Gastrocnemius medialis (tissue), 4 donors: ENCODE data around the gene ALKBH1. TPM values are rescaled to one million over a fixed set of nuclear protein-coding genes. Genes with fewer than 3 reads are reported as not detected.
A peak's percentile ranks its signal among the peaks of the same experiment; 100 is the strongest.
"Not testable (repeated sequence)": the region's sequence is repeated elsewhere in the genome, so short reads cannot be mapped to it uniquely, and the experiment has no call there.

Experiments used
- ATAC-seq, 2 donors: fragments of 150-250 bp; one replicate each; pipeline ENCODE4 v1.9.1; 2016
- DNase-seq, 2 donors: peaks; one replicate each; pipeline ENCODE4 v3.0.0-alpha.2; 2019
- H3K27ac ChIP-seq, 4 donors: fragments of 200-600 bp; sonication (generic); 1 replicate in 1 of 4; 2 replicates in 3 of 4; pipeline ENCODE4 v1.5.1; 2016 to 2018; ENCODE audit warnings: mild to moderate bottlenecking in 2 of 4, moderate library complexity in 1 of 4
- H3K27me3 ChIP-seq, 3 donors: fragments of 200-600 bp; sonication (generic) in 2 of 3; 1 replicate in 1 of 3; 2 replicates in 2 of 3; pipeline versions ENCODE4 v1.5.1 to v1.6.0; 2016 to 2019; ENCODE audit warnings: mild to moderate bottlenecking in 1 of 3, moderate library complexity in 1 of 3
- H3K36me3 ChIP-seq, 2 donors: fragments of 200-600 bp; sonication (generic) in 1 of 2; one replicate each; pipeline ENCODE4 v1.5.1; 2017 to 2018
- H3K4me1 ChIP-seq, 2 donors: fragments of 200-600 bp; sonication (generic) in 1 of 2; one replicate each; pipeline ENCODE4 v1.5.1; 2016 to 2017; ENCODE audit warnings: mild to moderate bottlenecking in 2 of 2
- H3K4me3 ChIP-seq, 4 donors: fragments of 200-600 bp; sonication (generic) in 3 of 4; 1 replicate in 1 of 4; 2 replicates in 3 of 4; pipeline ENCODE4 v1.5.1; 2016 to 2019; ENCODE audit warnings: mild to moderate bottlenecking in 2 of 4
- H3K9me3 ChIP-seq, 3 donors: fragments of 200-600 bp; sonication (generic) in 2 of 3; 1 replicate in 1 of 3; 2 replicates in 2 of 3; pipeline ENCODE4 v1.5.1; 2016 to 2019
- POLR2A ChIP-seq, 2 donors: fragments of 450-650 bp; IDR thresholded peaks; one replicate each; pipeline ENCODE4 v1.6.1; 2017; ENCODE audit warnings: antibody characterized with exemption in 2 of 2, mild to moderate bottlenecking in 2 of 2, moderate library complexity in 2 of 2
- in situ Hi-C, 4 donors: fragments of 200-750 bp; cut with MboI; loops; one replicate each; pipeline versions ENCODE4 v1.15.0 to v1.8.0; 2017; ENCODE audit warnings: low sequenced_read_pairs in 4 of 4
- intact Hi-C: fragments of 100-400 bp; cut with DNase I; formaldehyde crosslinking; loops from one replicate; pipeline ENCODE4 v1.15.1; 2023; ENCODE audit warnings: low total_unique reads
- total RNA-seq, 4 donors: library from RNA; depleted of rRNA; stranded (reverse); fragments of >200 nt; gene quantifications; one replicate each; pipeline versions ENCODE4 v1.1.0 to v1.2.3, GENCODE V29; 2016
- TF ChIP-seq, protein P1 (sequence below), 5 experiments: fragments of 450-650 bp in 3 of 5; fragments of 200-600 bp in 2 of 5; sonication (generic) in 2 of 5; IDR thresholded peaks in 4 of 5; conservative IDR thresholded peaks in 1 of 5; 1 replicate in 4 of 5; 2 replicates in 1 of 5; pipeline ENCODE4 v1.5.1; 2016 to 2019; ENCODE audit warnings: antibody characterized with exemption in 5 of 5, mild to moderate bottlenecking in 3 of 5, moderate library complexity in 3 of 5

The ALKBH1 gene
- total RNA-seq, 4 donors from 2014 or later, result 12.2 to 16.2 (median 13.6) TPM

- in situ Hi-C loops, result no loop called here
- no peak for DNase-seq
- no peak overlapping the region for H3K4me3 ChIP-seq
Measured at GRCh38 chr14:77673193-77673592, 34.6 kb downstream of the ALKBH1 start.

DNA sequence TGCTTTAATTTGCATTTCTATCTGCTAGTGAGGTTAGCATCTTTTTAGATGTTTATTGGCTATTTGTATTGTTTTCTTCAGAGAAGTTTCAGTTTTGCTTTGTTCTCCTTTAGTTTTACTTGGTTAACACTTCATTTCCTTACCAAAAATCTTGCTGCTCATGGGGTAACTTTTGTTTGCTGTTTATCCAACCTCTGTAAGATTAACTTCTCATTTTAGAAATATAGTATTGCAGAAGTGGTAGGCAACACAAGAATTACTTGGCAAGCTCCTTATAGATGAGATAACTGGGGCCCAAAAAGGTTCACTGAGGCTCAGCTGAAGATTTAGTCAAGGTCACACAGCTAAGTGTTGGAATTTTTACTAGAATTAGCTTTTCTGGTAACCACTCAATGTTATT lies 40.5 kb downstream of the ALKBH1 start:
- Histone ChIP-seq H3K9me3 (no peaks in the 10 kb centered on the region), H3K4me1 (no peaks in the 10 kb centered on the region), H3K36me3 (peaks cover 0 to 3% of the 10 kb centered on the region in 2 donors), H3K27me3 (no peaks in the 10 kb centered on the region), H3K27ac (no peak overlapping the region), H3K4me3 (no peak overlapping the region)
- no peak for ATAC-seq
- in situ Hi-C loops, result no loop called here
- TF ChIP-seq, protein P1, sequence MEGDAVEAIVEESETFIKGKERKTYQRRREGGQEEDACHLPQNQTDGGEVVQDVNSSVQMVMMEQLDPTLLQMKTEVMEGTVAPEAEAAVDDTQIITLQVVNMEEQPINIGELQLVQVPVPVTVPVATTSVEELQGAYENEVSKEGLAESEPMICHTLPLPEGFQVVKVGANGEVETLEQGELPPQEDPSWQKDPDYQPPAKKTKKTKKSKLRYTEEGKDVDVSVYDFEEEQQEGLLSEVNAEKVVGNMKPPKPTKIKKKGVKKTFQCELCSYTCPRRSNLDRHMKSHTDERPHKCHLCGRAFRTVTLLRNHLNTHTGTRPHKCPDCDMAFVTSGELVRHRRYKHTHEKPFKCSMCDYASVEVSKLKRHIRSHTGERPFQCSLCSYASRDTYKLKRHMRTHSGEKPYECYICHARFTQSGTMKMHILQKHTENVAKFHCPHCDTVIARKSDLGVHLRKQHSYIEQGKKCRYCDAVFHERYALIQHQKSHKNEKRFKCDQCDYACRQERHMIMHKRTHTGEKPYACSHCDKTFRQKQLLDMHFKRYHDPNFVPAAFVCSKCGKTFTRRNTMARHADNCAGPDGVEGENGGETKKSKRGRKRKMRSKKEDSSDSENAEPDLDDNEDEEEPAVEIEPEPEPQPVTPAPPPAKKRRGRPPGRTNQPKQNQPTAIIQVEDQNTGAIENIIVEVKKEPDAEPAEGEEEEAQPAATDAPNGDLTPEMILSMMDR (IDR thresholded peaks at IDR 0.05 in 4 of 5, conservative IDR thresholded peaks at IDR 0.05 in 1 of 5), result no peak
- TF ChIP-seq POLR2A (IDR thresholded peaks at IDR 0.05), result no peak
- no peak for DNase-seq
- intact Hi-C loops, result no loop called here

More at GRCh38 chr14:77673193-77673592, 34.6 kb downstream of the ALKBH1 start:
- H3K36me3 ChIP-seq, result peaks cover 0 to 49% of the 10 kb centered on the region in 2 donors
- no peak overlapping the region for H3K27ac ChIP-seq
- TF ChIP-seq, protein P1 (IDR thresholded peaks at IDR 0.05 in 4 of 5, conservative IDR thresholded peaks at IDR 0.05 in 1 of 5), result no peak
- no peak for TF ChIP-seq POLR2A (IDR thresholded peaks at IDR 0.05)
- ATAC-seq, result no peak
- intact Hi-C loops, result no loop called here
- H3K9me3 ChIP-seq, result no peaks in the 10 kb centered on the region
- no peaks in the 10 kb centered on the region for H3K27me3 ChIP-seq
- no peaks in the 10 kb centered on the region for H3K4me1 ChIP-seq

DNA sequence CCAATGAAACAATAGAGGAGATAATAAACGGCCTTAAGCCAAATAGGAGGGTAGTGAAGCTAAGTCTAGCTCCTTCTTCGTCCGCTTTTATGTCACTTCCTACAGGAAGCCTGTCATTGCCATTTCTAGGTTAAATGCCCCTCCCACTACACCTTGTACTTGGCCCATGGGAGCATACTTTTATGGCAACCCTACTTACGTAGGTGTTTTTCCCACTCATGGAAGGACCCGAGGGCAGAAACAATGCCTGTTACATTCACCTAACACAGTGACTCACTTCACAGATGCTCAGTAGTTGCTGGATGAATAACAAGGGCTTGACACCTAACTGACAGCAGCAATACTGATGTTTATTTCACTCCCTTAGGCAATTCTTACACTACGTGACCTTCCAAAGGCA lies 44.5 kb downstream of the ALKBH1 start:
- intact Hi-C loops, result no loop called here
- Histone ChIP-seq H3K36me3 (no peaks in the 10 kb centered on the region), H3K4me1 (no peaks in the 10 kb centered on the region), H3K4me3 (no peak overlapping the region), H3K9me3 (no peaks in the 10 kb centered on the region), H3K27ac (peak overlapping the region; percentile 59 to 71 (median 66)), H3K27me3 (no peaks in the 10 kb centered on the region)
- TF ChIP-seq, protein P1 (IDR thresholded peaks at IDR 0.05 in 4 of 5, conservative IDR thresholded peaks at IDR 0.05 in 1 of 5), result no peak
- peak; percentile 14 to 44 for TF ChIP-seq POLR2A (IDR thresholded peaks at IDR 0.05)
- in situ Hi-C loops, result no loop called here
- ATAC-seq (peak; percentile 65 to 76), DNase-seq (no peak)

- H3K27me3 ChIP-seq, H3K9me3 ChIP-seq, H3K36me3 ChIP-seq, intact Hi-C loops, in situ Hi-C loops, H3K4me3 ChIP-seq, H3K27ac ChIP-seq, DNase-seq, ATAC-seq, H3K4me1 ChIP-seq: not testable (repeated sequence)
Measured at GRCh38 chr14:77661562-77661961, 46.3 kb downstream of the ALKBH1 start.

GRCh38 chr14:77660754-77661153 lies 47.1 kb downstream of the ALKBH1 start:
- H3K27ac ChIP-seq, result no peak overlapping the region
- in situ Hi-C loops (no loop called here), intact Hi-C loops (no loop called here)
- no peak for TF ChIP-seq POLR2A (IDR thresholded peaks at IDR 0.05)
- TF ChIP-seq, protein P1 (IDR thresholded peaks at IDR 0.05 in 4 of 5, conservative IDR thresholded peaks at IDR 0.05 in 1 of 5), result no peak
- H3K9me3 ChIP-seq, result no peaks in the 10 kb centered on the region
- no peaks in the 10 kb centered on the region for H3K27me3 ChIP-seq
- ATAC-seq (no peak), DNase-seq (no peak)
- no peak overlapping the region for H3K4me3 ChIP-seq
- no peaks in the 10 kb centered on the region for H3K36me3 ChIP-seq
- no peaks in the 10 kb centered on the region for H3K4me1 ChIP-seq
